ENCODE results near the gene COL18A1.

Gene COL18A1

GRCh38 chr21:45414396-45415187 lies 9.6 kb downstream of the COL18A1 start:
- DNase-seq (ENCODE audit: low read depth) = no peak

- DNase-seq (ENCODE audit: low read depth) = no peak
Measured at GRCh38 chr21:45415188-45415942, 10.4 kb downstream of the COL18A1 start.

- no peak for DNase-seq (ENCODE audit: low read depth)
Measured at GRCh38 chr21:45415943-45416611, 11.1 kb downstream of the COL18A1 start.

GRCh38 chr21:45416620-45417019 lies 11.7 kb downstream of the COL18A1 start:
- DNase-seq (ENCODE audit: low read depth) = no peak

- no peak for DNase-seq (ENCODE audit: low read depth)
Measured at GRCh38 chr21:45417256-45417950, 12.4 kb downstream of the COL18A1 start.

GRCh38 chr21:45417951-45418300 lies 13.0 kb downstream of the COL18A1 start:
- no peak for DNase-seq (ENCODE audit: low read depth)

- no peak for DNase-seq (ENCODE audit: low read depth)
Measured at GRCh38 chr21:45418301-45419071, 13.5 kb downstream of the COL18A1 start.

- no peak for DNase-seq (ENCODE audit: low read depth)
Measured at GRCh38 chr21:45419162-45419561, 14.2 kb downstream of the COL18A1 start.

- no peak for DNase-seq (ENCODE audit: low read depth)
Measured at GRCh38 chr21:45420061-45421041, 15.4 kb downstream of the COL18A1 start.

GRCh38 chr21:45421071-45421845 lies 16.3 kb downstream of the COL18A1 start:
- no peak for DNase-seq (ENCODE audit: low read depth)

GRCh38 chr21:45421846-45422775 lies 17.1 kb downstream of the COL18A1 start:
- no peak for DNase-seq (ENCODE audit: low read depth)

GRCh38 chr21:45423201-45423955 lies 18.4 kb downstream of the COL18A1 start:
- no peak for DNase-seq (ENCODE audit: low read depth)

GRCh38 chr21:45423968-45424853 lies 19.2 kb downstream of the COL18A1 start:
- DNase-seq (ENCODE audit: low read depth) = no peak

GRCh38 chr21:45424854-45425795 lies 20.2 kb downstream of the COL18A1 start:
- no peak for DNase-seq (ENCODE audit: low read depth)
